Measurements from ENCODE around the gene TMEM45B. TPM values are rescaled to one million over a fixed set of nuclear protein-coding genes. Genes with fewer than 3 reads are reported as not detected.
"Not testable (repeated sequence)": the region's sequence is repeated elsewhere in the genome, so short reads cannot be mapped to it uniquely, and the experiment has no call there.

TMEM45B gene
- total RNA-seq, 2 experiments from 2014 or later, result 2.1 to 3.1 TPM

DNA sequence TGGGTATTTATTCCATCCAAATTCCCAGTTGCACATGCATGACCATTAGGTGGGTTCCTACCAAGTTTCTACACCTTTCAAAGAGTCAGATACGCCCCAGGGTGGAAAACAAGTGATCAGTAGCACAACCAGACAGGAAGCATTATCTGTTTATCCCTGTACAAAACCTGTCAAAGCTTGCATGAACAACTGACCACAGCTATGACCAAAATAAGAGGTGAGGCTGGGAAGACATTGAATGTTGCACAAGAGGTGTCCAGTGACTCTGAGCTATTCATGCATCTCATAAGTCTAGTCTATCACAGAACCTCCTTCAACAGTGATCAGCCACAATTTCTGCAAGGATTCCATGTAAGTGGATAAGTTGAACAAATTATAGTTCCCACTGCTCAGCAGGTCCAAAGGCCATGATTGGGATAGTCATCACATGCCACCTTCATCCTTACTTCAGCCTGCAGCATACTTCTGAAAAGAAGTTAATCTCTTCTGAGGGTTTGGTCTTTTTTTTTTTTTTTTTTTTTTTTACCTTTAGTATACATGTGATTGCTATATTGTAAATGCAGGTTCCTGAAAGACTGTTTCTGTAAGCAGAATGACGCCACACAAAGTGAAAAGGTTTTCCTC is 28.0 kb upstream of the TMEM45B start:
- peaks cover 14% of the 10 kb centered on the region for H3K4me1 Mint-ChIP-seq
- intact Hi-C loops (cut with DNase I, micrococcal nuclease), result loop anchor here in 1 of 2 experiments (5.0 kb wide), 1 partner anchor 345 kb away; no protein-coding TSS in a partner anchor
- CTCF ChIA-PET, result interaction anchor here (0.6 to 1.5 kb wide), 4 partner anchors 8 to 25 kb away, joined by 3 to 4 read pairs (median 3); no protein-coding TSS in a partner anchor

DNA sequence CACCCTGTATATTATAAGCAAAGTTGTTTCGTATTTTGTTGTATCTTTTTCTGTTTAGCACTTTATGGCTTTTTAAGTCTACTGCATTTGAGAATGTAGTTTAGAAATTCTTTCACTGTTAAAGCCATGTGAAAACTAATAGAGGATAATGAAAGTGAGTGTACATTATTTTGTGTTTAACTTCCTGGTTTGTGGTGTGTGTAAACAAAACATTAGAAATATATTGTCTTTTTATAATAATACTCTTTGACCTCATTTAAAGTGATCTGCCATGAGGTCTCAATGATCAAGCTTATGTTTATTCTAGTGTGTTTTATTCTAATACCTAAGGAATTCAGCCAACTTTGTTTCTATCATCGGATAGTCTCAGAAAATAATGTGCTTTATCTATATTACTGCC is 27.4 kb upstream of the TMEM45B start:
- Mint-ChIP-seq H3K36me3 (ENCODE audit: low read depth) (no peaks in the 10 kb centered on the region), H3K27me3 (peaks cover 2% of the 10 kb centered on the region), H3K4me1 (peaks cover 14% of the 10 kb centered on the region), H3K27ac (no peak overlapping the region), H3K9me3 (ENCODE audit: low read depth) (no peaks in the 10 kb centered on the region), H3K4me3 (no peak overlapping the region)
- no peak for DNase-seq
- ChIA-PET POLR2A (no interaction called here), CTCF (interaction anchor here (0.7 to 1.5 kb wide), 2 partner anchors 9 to 21 kb away, joined by 3 read pairs; no protein-coding TSS in a partner anchor)
- intact Hi-C loops (cut with DNase I, micrococcal nuclease), result loop anchor here in 1 of 2 experiments (5.0 kb wide), 1 partner anchor 344 kb away; no protein-coding TSS in a partner anchor
- no peak for ATAC-seq

More for the DNA sequence above, 28.0 kb upstream of the TMEM45B start:
- no peak overlapping the region for H3K27ac Mint-ChIP-seq
- no peak for DNase-seq
- H3K36me3 Mint-ChIP-seq (ENCODE audit: low read depth), result no peaks in the 10 kb centered on the region
- H3K27me3 Mint-ChIP-seq, result peaks cover 2% of the 10 kb centered on the region
- ATAC-seq, result no peak
- no peak overlapping the region for H3K4me3 Mint-ChIP-seq
- POLR2A ChIA-PET, result no interaction called here
- H3K9me3 Mint-ChIP-seq (ENCODE audit: low read depth), result no peaks in the 10 kb centered on the region

DNA sequence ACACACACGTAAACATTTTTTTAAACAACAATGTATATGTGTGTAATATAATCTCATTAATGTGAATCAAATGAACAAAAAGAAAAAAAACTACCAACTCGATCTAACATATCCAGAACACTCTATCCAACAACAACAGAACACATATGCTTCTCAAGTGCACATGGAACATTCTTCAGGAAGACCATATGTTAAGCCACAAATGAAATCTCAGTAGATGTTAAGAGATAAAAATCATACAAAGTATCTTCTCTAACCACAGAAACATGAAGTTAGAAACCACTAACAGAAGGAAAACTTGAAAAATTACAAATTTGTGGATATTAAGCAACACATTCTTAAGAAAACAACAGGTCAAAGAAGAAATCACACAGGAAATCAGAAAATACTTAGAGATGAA is 25.5 kb upstream of the TMEM45B start:
- DNase-seq (no peak), ATAC-seq (no peak)
- intact Hi-C loops (cut with DNase I, micrococcal nuclease), result no loop called here
- POLR2A ChIA-PET, result no interaction called here
- H3K27ac Mint-ChIP-seq, result no peak overlapping the region
- peaks cover 14% of the 10 kb centered on the region for H3K4me1 Mint-ChIP-seq
- H3K27me3 Mint-ChIP-seq, result peaks cover 2% of the 10 kb centered on the region
- CTCF ChIA-PET, result no interaction called here
- no peak overlapping the region for H3K4me3 Mint-ChIP-seq
- no peaks in the 10 kb centered on the region for H3K36me3 Mint-ChIP-seq (ENCODE audit: low read depth)
- peaks cover 5% of the 10 kb centered on the region for H3K9me3 Mint-ChIP-seq (ENCODE audit: low read depth)

DNA sequence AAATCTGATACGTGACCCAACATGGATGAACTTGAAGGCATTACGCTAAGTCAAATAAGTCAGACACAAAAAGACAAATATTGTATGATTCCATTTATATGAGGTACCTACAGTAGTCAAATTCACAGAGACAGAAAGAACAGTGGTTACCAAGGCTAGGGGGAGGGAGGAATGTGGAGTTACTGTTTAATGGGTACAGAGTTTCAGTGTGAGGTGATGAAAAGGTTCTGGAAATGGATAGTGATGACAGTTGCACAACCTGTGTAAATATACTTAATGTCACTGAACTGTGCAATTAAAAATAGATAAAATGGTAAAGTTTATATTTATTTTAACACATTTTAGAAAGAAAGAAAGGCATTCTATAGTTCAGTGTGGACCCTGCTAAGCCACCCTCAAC is 24.1 kb upstream of the TMEM45B start:
- peaks cover 7% of the 10 kb centered on the region for H3K4me1 Mint-ChIP-seq
- POLR2A ChIA-PET, result no interaction called here
- intact Hi-C loops (cut with DNase I, micrococcal nuclease), result no loop called here
- H3K36me3 Mint-ChIP-seq (ENCODE audit: low read depth), result no peaks in the 10 kb centered on the region
- H3K9me3 Mint-ChIP-seq (ENCODE audit: low read depth), result peaks cover 11% of the 10 kb centered on the region
- ATAC-seq (no peak), DNase-seq (no peak)
- no peak overlapping the region for H3K27ac Mint-ChIP-seq
- H3K4me3 Mint-ChIP-seq, result no peak overlapping the region
- CTCF ChIA-PET, result no interaction called here
- H3K27me3 Mint-ChIP-seq, result peaks cover 2% of the 10 kb centered on the region

DNA sequence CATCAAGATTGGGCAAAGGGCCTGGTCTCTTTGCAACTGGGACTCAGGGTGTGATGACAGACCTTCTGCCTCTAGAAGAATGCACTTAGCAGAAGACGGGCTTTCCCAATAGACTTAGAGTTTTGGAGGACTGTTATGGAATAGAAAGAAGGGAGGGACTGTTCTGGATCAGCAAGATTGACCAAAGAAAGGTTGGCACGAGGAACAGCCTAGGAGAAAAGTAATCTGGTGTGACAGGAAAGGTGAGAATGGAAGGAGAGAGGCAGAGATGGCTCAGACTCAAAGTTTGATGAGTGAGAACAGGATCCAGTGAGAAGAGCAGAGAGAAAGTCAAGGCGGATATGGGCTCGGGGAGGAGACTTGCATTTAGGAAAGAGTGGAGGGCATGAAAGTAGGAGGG is 23.0 kb upstream of the TMEM45B start:
- ChIA-PET CTCF (no interaction called here), POLR2A (no interaction called here)
- H3K9me3 Mint-ChIP-seq (ENCODE audit: low read depth), result peaks cover 11% of the 10 kb centered on the region
- no peaks in the 10 kb centered on the region for H3K36me3 Mint-ChIP-seq (ENCODE audit: low read depth)
- no peak overlapping the region for H3K27ac Mint-ChIP-seq
- H3K4me3 Mint-ChIP-seq, result no peak overlapping the region
- ATAC-seq, result no peak
- peaks cover 7% of the 10 kb centered on the region for H3K4me1 Mint-ChIP-seq
- intact Hi-C loops (cut with DNase I, micrococcal nuclease), result no loop called here
- peaks cover 2% of the 10 kb centered on the region for H3K27me3 Mint-ChIP-seq
- no peak for DNase-seq

DNA sequence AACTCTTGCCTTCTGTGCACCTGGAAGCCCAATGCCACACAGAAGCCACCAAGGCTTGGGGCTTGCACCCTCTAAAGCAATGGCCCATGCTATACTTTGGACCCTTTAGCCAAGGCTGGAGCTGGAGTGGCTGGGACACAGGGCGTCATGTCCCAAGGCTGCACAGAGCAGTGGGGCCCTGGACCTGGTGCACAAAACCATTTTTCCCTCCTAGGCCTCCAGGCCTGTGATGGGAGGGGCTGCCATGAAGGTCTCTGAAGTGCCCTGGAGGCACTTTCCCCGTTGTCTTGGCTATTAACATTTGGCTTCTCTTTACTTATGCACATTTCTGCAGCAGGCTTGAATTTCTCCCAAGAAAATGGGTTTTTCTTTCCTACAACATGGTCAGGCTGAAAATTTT is 20.6 kb upstream of the TMEM45B start:
- ATAC-seq, result no peak
- intact Hi-C loops (cut with DNase I, micrococcal nuclease), result no loop called here

DNA sequence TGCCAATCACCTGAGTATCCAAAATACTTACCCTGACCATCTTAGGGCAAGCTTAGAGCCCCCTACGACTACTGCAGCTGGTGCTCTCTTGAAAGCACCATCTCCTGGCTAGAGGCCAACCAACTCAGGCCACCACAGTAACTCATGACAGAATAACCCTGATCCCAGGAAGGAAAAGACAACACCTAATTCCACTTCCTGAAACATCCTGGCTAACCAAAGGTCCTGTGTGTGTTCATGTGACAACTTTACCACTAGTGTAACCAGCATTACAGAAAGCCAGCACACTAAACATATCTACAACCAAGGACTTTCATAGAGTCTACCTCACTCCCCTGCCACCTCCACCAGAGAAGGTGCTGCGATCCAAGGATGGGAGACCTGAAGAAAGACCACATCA is 17.4 kb upstream of the TMEM45B start:
- POLR2A ChIA-PET, result no interaction called here
- intact Hi-C loops (cut with DNase I, micrococcal nuclease), result no loop called here
- DNase-seq (no peak), ATAC-seq (no peak)
- Mint-ChIP-seq H3K36me3 (ENCODE audit: low read depth) (no peaks in the 10 kb centered on the region), H3K27ac (no peak overlapping the region), H3K4me3 (no peak overlapping the region), H3K4me1 (peaks cover 13% of the 10 kb centered on the region), H3K27me3 (no peaks in the 10 kb centered on the region), H3K9me3 (ENCODE audit: low read depth) (peaks cover 15% of the 10 kb centered on the region)
- CTCF ChIA-PET, result interaction anchor here (0.8 to 1.4 kb wide), 3 partner anchors 20 to 97 kb away, joined by 3 to 4 read pairs (median 3); partner anchors contain the start of gene NFRKB

More for the DNA sequence above, 20.6 kb upstream of the TMEM45B start:
- H3K9me3 Mint-ChIP-seq (ENCODE audit: low read depth), result peaks cover 15% of the 10 kb centered on the region
- H3K36me3 Mint-ChIP-seq (ENCODE audit: low read depth), result no peaks in the 10 kb centered on the region
- peaks cover 2% of the 10 kb centered on the region for H3K27me3 Mint-ChIP-seq
- ChIA-PET CTCF (no interaction called here), POLR2A (no interaction called here)
- peaks cover 8% of the 10 kb centered on the region for H3K4me1 Mint-ChIP-seq
- H3K27ac Mint-ChIP-seq, result no peak overlapping the region
- no peak overlapping the region for H3K4me3 Mint-ChIP-seq
- DNase-seq, result no peak

DNA sequence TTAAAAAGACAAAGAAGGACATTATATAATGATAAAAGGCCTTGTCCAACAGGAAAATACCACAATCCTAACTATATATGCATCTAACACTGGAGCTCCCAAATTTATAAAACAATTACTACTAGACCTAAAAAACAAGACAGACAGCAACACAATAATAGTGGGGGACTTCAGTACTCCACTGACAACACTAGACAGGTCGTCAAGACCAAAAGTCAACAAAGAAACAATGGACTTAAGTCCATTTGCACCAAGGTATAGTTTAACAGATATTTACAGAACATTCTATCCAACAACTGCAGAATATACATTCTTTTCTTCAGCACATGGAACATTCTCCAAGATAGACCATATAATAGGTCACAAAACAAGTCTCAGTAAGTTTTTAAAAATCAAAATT is 15.5 kb upstream of the TMEM45B start:
- H3K36me3 Mint-ChIP-seq (ENCODE audit: low read depth); DNase-seq; H3K4me3 Mint-ChIP-seq; H3K27ac Mint-ChIP-seq; POLR2A ChIA-PET; ATAC-seq; intact Hi-C loops (cut with DNase I, micrococcal nuclease); H3K27me3 Mint-ChIP-seq: not testable (repeated sequence)
- peaks cover 16% of the 10 kb centered on the region for H3K9me3 Mint-ChIP-seq (ENCODE audit: low read depth)
- H3K4me1 Mint-ChIP-seq, result peaks cover 33% of the 10 kb centered on the region
- CTCF ChIA-PET, result interaction anchor here (0.9 kb wide), 1 partner anchor 332 kb away, joined by 4 read pairs; no protein-coding TSS in a partner anchor

DNA sequence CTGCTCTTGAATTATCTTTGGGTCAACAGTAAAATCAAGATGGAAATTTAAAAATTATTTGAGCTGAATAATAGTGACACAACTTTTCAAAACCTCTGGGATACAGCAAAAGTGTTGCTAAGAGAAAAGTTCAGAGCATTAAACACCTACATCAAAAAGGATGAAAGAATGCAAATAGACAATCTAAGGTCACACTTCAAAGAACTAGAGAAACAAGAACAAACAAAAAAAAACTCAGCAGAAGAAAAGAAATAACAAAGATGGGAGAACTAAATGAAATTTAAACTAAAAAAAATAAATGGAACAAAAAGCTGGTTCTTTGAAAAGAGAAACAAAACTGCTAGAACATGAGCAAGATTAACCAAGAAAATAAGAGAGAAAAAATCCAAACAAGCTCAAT is 15.0 kb upstream of the TMEM45B start:
- ChIA-PET CTCF (interaction anchor here (0.6 to 0.9 kb wide), 2 partner anchors 83 to 332 kb away, joined by 4 read pairs; no protein-coding TSS in a partner anchor), POLR2A (interaction anchor here (0.7 kb wide), 1 partner anchor 58 kb away, joined by 3 read pairs; no protein-coding TSS in a partner anchor)
- H3K27ac Mint-ChIP-seq, result no peak overlapping the region
- peaks cover 5% of the 10 kb centered on the region for H3K36me3 Mint-ChIP-seq (ENCODE audit: low read depth)
- peaks cover 34% of the 10 kb centered on the region for H3K4me1 Mint-ChIP-seq
- DNase-seq, result no peak
- intact Hi-C loops (cut with DNase I, micrococcal nuclease), result no loop called here
- ATAC-seq, result no peak
- peaks cover 11% of the 10 kb centered on the region for H3K9me3 Mint-ChIP-seq (ENCODE audit: low read depth)
- H3K4me3 Mint-ChIP-seq, result no peak overlapping the region
- no peaks in the 10 kb centered on the region for H3K27me3 Mint-ChIP-seq

DNA sequence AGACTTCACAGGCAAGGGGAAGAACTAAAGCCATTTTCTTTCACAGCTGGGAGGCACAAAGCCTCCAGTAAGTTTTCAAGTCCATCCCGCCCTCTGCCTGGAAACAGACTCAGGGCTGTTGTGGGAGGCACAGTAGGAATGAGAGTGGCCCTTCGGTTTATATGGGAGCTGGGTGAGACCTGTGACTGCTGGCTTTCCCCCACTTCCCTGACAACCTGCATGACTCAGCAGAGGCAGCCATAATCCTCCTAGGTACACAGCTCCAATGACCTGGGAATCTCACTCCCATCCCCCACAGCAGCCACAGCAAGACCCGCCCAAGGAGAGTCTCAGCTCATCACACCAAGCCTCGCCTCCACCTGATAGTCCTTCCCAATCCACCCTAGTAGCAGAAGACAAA is 12.1 kb upstream of the TMEM45B start:
- no peak overlapping the region for H3K4me3 Mint-ChIP-seq
- H3K9me3 Mint-ChIP-seq (ENCODE audit: low read depth), result peaks cover 10% of the 10 kb centered on the region
- no peak for ATAC-seq
- peak overlapping the region; percentile 52 for H3K27ac Mint-ChIP-seq
- peaks cover 38% of the 10 kb centered on the region for H3K4me1 Mint-ChIP-seq
- intact Hi-C loops (cut with DNase I, micrococcal nuclease), result no loop called here
- H3K36me3 Mint-ChIP-seq (ENCODE audit: low read depth), result peaks cover 9% of the 10 kb centered on the region
- ChIA-PET POLR2A (no interaction called here), CTCF (interaction anchor here (0.6 to 0.7 kb wide), 2 partner anchors 36 to 566 kb away, joined by 3 read pairs; no protein-coding TSS in a partner anchor)
- no peak for DNase-seq
- H3K27me3 Mint-ChIP-seq, result no peaks in the 10 kb centered on the region

DNA sequence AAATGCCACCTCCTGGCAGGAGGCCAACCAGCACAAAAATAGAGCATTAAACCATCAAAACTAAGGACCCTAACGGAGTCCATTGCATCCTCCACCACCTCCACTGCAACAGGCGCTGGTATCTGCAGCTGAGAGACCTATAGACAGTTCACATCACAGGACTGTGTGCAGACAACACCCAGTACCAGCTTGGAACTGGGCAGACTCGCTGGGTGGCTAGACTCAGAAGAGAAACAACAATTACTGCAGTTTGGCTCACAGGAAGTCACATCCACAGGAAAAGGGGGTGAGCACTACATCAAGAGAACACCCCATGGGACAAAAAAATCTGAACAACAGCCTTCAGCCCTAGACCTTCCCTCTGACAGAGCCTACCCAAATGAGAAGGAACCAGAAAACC is 11.6 kb upstream of the TMEM45B start:
- no peak for DNase-seq
- Mint-ChIP-seq H3K27me3 (no peaks in the 10 kb centered on the region), H3K4me1 (peaks cover 38% of the 10 kb centered on the region), H3K4me3 (no peak overlapping the region), H3K9me3 (ENCODE audit: low read depth) (peaks cover 9% of the 10 kb centered on the region), H3K36me3 (ENCODE audit: low read depth) (peaks cover 9% of the 10 kb centered on the region), H3K27ac (peak overlapping the region; percentile 52)
- ATAC-seq, result no peak
- CTCF ChIA-PET, result interaction anchor here (0.6 to 0.7 kb wide), 2 partner anchors 37 to 566 kb away, joined by 3 read pairs; no protein-coding TSS in a partner anchor
- POLR2A ChIA-PET, result no interaction called here
- intact Hi-C loops (cut with DNase I, micrococcal nuclease), result no loop called here

DNA sequence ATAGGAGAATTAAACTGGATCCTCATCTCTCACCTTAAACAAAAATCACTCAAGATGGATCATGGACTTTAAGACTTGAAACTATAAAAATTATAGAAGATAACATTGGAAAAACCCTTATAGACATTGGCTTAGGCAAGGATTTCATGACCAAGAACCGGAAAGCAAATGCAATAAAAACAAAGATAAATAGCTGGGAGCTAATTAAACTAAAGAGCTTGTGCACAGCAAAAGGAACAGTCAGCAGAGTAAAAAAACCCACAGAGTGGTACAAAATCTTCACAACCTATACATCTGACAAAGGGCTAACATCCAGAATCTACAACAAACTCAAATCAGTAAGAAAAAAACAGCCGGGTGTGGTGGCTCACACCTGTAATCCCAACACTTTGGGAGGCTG is 7.4 kb upstream of the TMEM45B start:
- Mint-ChIP-seq H3K4me1 (peaks cover 27% of the 10 kb centered on the region), H3K9me3 (ENCODE audit: low read depth) (peaks cover 11% of the 10 kb centered on the region)
- POLR2A ChIA-PET, result interaction anchor here (0.7 kb wide), 1 partner anchor 512 kb away, joined by 5 read pairs; no protein-coding TSS in a partner anchor
- H3K27ac Mint-ChIP-seq; DNase-seq; ATAC-seq; H3K4me3 Mint-ChIP-seq; CTCF ChIA-PET; H3K36me3 Mint-ChIP-seq (ENCODE audit: low read depth); intact Hi-C loops (cut with DNase I, micrococcal nuclease); H3K27me3 Mint-ChIP-seq: not testable (repeated sequence)
